ENCODE results near the gene PUS3.

The PUS3 gene

GRCh38 chr11:125902927-125903710 is at the start of gene PUS3:
TSS of gene PUS3 (minus strand) at chr11:125903206. CDS start at chr11:125896284, 6,922 bp downstream.
- Histone ChIP-seq H4K20me1 (ENCODE audit: control insufficient read depth, insufficient read depth, low read depth, low read length) (no peaks in the 10 kb centered on the region; the same call in 1 of the 2 replicates), H3K9me3 (ENCODE audit: control insufficient read depth, insufficient read depth, low read length) (no peaks in the 10 kb centered on the region), H3F3A (ENCODE audit: control insufficient read depth, insufficient read depth) (no peaks in the 10 kb centered on the region), H3K9me2 (replicated peaks; ENCODE audit: control insufficient read depth, low read length) (no peaks in the 10 kb centered on the region), H3K27me3 (ENCODE audit: control insufficient read depth, low read length) (no peaks in the 10 kb centered on the region), H3K4me1 (ENCODE audit: control insufficient read depth, low read length) (peaks cover 13% of the 10 kb centered on the region), H3K36me3 (ENCODE audit: control insufficient read depth, low read length) (peaks cover 26% of the 10 kb centered on the region), H3K79me2 (ENCODE audit: control insufficient read depth, low read length) (peaks cover 40% of the 10 kb centered on the region), H3K27ac (ENCODE audit: low read depth, low read length) (no peak within 1 kb of the TSS), H3K4me3 (ENCODE audit: low read length) (peak within 1 kb of the TSS; percentile 94), H3K4me2 (ENCODE audit: low read length) (peak within 1 kb of the TSS; percentile 73)
- TF ChIP-seq CTCF (IDR thresholded peaks at IDR 0.05; ENCODE audit: low read depth, low read length, poor library complexity, severe bottlenecking) (no peak), EZH2phosphoT487 (IDR thresholded peaks at IDR 0.05; ENCODE audit: borderline replicate concordance, low read length) (no peak)

- no peaks in the 10 kb centered on the region for H3K36me3 ChIP-seq (ENCODE audit: control insufficient read depth, low read length)
Observed at GRCh38 chr11:125952559-125952958, 49.6 kb upstream of the PUS3 start.

GRCh38 chr11:125951731-125952130 is 48.7 kb upstream of the PUS3 start:
- TF ChIP-seq CTCF (IDR thresholded peaks at IDR 0.05; ENCODE audit: low read depth, low read length, poor library complexity, severe bottlenecking) (no peak), EZH2phosphoT487 (IDR thresholded peaks at IDR 0.05; ENCODE audit: borderline replicate concordance, low read length) (no peak)
- Histone ChIP-seq H4K20me1 (ENCODE audit: control insufficient read depth, insufficient read depth, low read depth, low read length) (no peaks in the 10 kb centered on the region), H3K9me2 (replicated peaks; ENCODE audit: control insufficient read depth, low read length) (no peaks in the 10 kb centered on the region), H3K9me3 (ENCODE audit: control insufficient read depth, insufficient read depth, low read length) (no peaks in the 10 kb centered on the region), H3F3A (ENCODE audit: control insufficient read depth, insufficient read depth) (no peaks in the 10 kb centered on the region), H3K27ac (ENCODE audit: low read depth, low read length) (no peak overlapping the region), H3K4me2 (ENCODE audit: low read length) (no peak overlapping the region), H3K4me3 (ENCODE audit: low read length) (no peak overlapping the region), H3K4me1 (ENCODE audit: control insufficient read depth, low read length) (no peaks in the 10 kb centered on the region), H3K79me2 (ENCODE audit: control insufficient read depth, low read length) (no peaks in the 10 kb centered on the region), H3K27me3 (ENCODE audit: control insufficient read depth, low read length) (no peaks in the 10 kb centered on the region), H3K36me3 (ENCODE audit: control insufficient read depth, low read length) (no peaks in the 10 kb centered on the region)

More at GRCh38 chr11:125952559-125952958, 49.6 kb upstream of the PUS3 start:
- no peaks in the 10 kb centered on the region for H3K9me3 ChIP-seq (ENCODE audit: control insufficient read depth, insufficient read depth, low read length)
- H3K27me3 ChIP-seq (ENCODE audit: control insufficient read depth, low read length): no peaks in the 10 kb centered on the region
- H3K79me2 ChIP-seq (ENCODE audit: control insufficient read depth, low read length): no peaks in the 10 kb centered on the region
- H3K4me3 ChIP-seq (ENCODE audit: low read length): no peak overlapping the region
- H4K20me1 ChIP-seq (ENCODE audit: control insufficient read depth, insufficient read depth, low read depth, low read length): no peaks in the 10 kb centered on the region
- no peak for TF ChIP-seq EZH2phosphoT487 (IDR thresholded peaks at IDR 0.05; ENCODE audit: borderline replicate concordance, low read length)
- TF ChIP-seq CTCF (IDR thresholded peaks at IDR 0.05; ENCODE audit: low read depth, low read length, poor library complexity, severe bottlenecking): no peak
- H3K27ac ChIP-seq (ENCODE audit: low read depth, low read length): no peak overlapping the region
- H3K9me2 ChIP-seq (replicated peaks; ENCODE audit: control insufficient read depth, low read length): no peaks in the 10 kb centered on the region
- no peak overlapping the region for H3K4me2 ChIP-seq (ENCODE audit: low read length)
- no peaks in the 10 kb centered on the region for H3K4me1 ChIP-seq (ENCODE audit: control insufficient read depth, low read length)
- no peaks in the 10 kb centered on the region for H3F3A ChIP-seq (ENCODE audit: control insufficient read depth, insufficient read depth)
